Stomach (tissue), 9 donors: ENCODE measurements around the gene INS. TPM values are rescaled to one million over a fixed set of nuclear protein-coding genes. Genes with fewer than 3 reads are reported as not detected.
"Not testable (repeated sequence)": the region's sequence is repeated elsewhere in the genome, so short reads cannot be mapped to it uniquely, and the experiment has no call there.

Experiments
- DNase-seq, 2 donors: peaks; one replicate each; pipeline versions ENCODE4 v3.0.0 to v3.0.0-alpha.2; 2013 to 2019
- H3K27ac ChIP-seq, 5 donors: fragments of 200-600 bp in 4 of 5; sonication (generic) in 4 of 5; one replicate each; pipeline ENCODE4 v1.5.1; 2013 to 2019; ENCODE audit warnings: mild to moderate bottlenecking in 1 of 5, moderate library complexity in 1 of 5
- H3K27me3 ChIP-seq, 3 donors: fragments of 200-600 bp; sonication (generic); one replicate each; pipeline ENCODE4 v1.5.1; 2017 to 2019; ENCODE audit warnings: mixed run types in 1 of 3
- H3K36me3 ChIP-seq, 4 donors: fragments of 200-600 bp; sonication (generic); 1 replicate in 3 of 4; 2 replicates in 1 of 4; pipeline ENCODE4 v1.5.1; 2016 to 2019
- H3K4me1 ChIP-seq, 4 donors: fragments of 200-600 bp; sonication (generic); one replicate each; pipeline ENCODE4 v1.5.1; 2016 to 2019
- H3K4me3 ChIP-seq, 4 donors: fragments of 200-600 bp; sonication (generic) in 3 of 4; one replicate each; pipeline ENCODE4 v1.5.1; 2016 to 2019; ENCODE audit warnings: mild to moderate bottlenecking in 1 of 4
- H3K9me3 ChIP-seq, 4 donors: fragments of 200-600 bp; sonication (generic); one replicate each; pipeline ENCODE4 v1.5.1; 2016 to 2019
- CTCF ChIP-seq, 7 experiments: fragments of 450-650 bp in 4 of 7; fragments of 200-600 bp in 3 of 7; sonication (generic) in 3 of 7; IDR thresholded peaks; one replicate each; pipeline ENCODE4 v1.5.1; 2016 to 2019; ENCODE audit warnings: antibody characterized with exemption in 7 of 7, control low read depth in 2 of 7, mild to moderate bottlenecking in 1 of 7
- EP300 ChIP-seq: sonication (generic); formaldehyde crosslinking; IDR thresholded peaks from one replicate; pipeline ENCODE4 v1.6.1; 2017; ENCODE audit warnings: antibody characterized with exemption
- POLR2A ChIP-seq, 4 donors: fragments of 450-650 bp; IDR thresholded peaks; one replicate each; pipeline ENCODE4 v1.6.1; 2016; ENCODE audit warnings: antibody characterized with exemption in 4 of 4, control low read depth in 2 of 4, mild to moderate bottlenecking in 1 of 4, moderate library complexity in 1 of 4
- POLR2AphosphoS5 ChIP-seq, 3 donors: sonication (generic); formaldehyde crosslinking; IDR thresholded peaks; one replicate each; pipeline ENCODE4 v1.6.1; 2016; ENCODE audit warnings: antibody characterized with exemption in 3 of 3
- WGBS, 5 donors: extraction: QIAGEN DNeasy Blood & Tissue Kit in 3 of 5; methylation state at CpG; one replicate each; pipeline versions ENCODE4 v1.1.5 to v1.1.7; 2013 to 2018; 5-methylcytosine and 5-hydroxymethylcytosine counted together
- intact Hi-C: fragments of 100-400 bp; cut with DNase I; formaldehyde crosslinking; loops from one replicate; pipeline ENCODE4 v1.15.1; 2023; ENCODE audit warnings: low total_unique reads
- polyA plus RNA-seq, 3 donors: library from polyadenylated mRNA; stranded (reverse); fragments of 200-250 nt; gene quantifications; one replicate each; pipeline ENCODE4 v1.2.3, GENCODE V29; 2013
- total RNA-seq, 5 donors: library from RNA; depleted of rRNA; stranded (reverse); fragments of >200 nt; gene quantifications; one replicate each; pipeline versions ENCODE4 v1.1.0 to v1.2.3, GENCODE V29; 2014 to 2016
- donor health status: healthy with polysubstance abuse.
- donor health status: Bipolar disorder and iron deficiency.
- donor health status: healthy.

Gene INS
- total and polyA plus RNA-seq, 8 donors, result 7.2 to 37.6 TPM; not detected in 6

GRCh38 chr11:2179516-2179915, 18.5 kb upstream of the INS start:
- no peak for TF ChIP-seq CTCF (IDR thresholded peaks at IDR 0.05)
- TF ChIP-seq POLR2A (IDR thresholded peaks at IDR 0.05), result no peak
- TF ChIP-seq POLR2AphosphoS5 (IDR thresholded peaks at IDR 0.05), result no peak
- no peak for TF ChIP-seq EP300
- 72 to 84% (median 79%) methylated on average over 7 to 10 of the region's 10 CpGs for WGBS, 5 donors
- peaks cover 0 to 5% (median 0%) of the 10 kb centered on the region in 4 donors for H3K4me1 ChIP-seq
- no peak overlapping the region for H3K4me3 ChIP-seq
- no peaks in the 10 kb centered on the region for H3K9me3 ChIP-seq
- peaks cover 0 to 43% (median 17%) of the 10 kb centered on the region in 3 donors for H3K27me3 ChIP-seq
- no peak for DNase-seq
- intact Hi-C loops, result no loop called here
- H3K36me3 ChIP-seq, result no peaks in the 10 kb centered on the region
- H3K27ac ChIP-seq, result no peak overlapping the region

- peaks cover 0 to 5% (median 0%) of the 10 kb centered on the region in 4 donors for H3K4me1 ChIP-seq
- intact Hi-C loops, result no loop called here
- 36 to 42% (median 38%) methylated on average over 10 to 16 of the region's 16 CpGs for WGBS, 5 donors
- H3K9me3 ChIP-seq, result no peaks in the 10 kb centered on the region
- no peak overlapping the region for H3K4me3 ChIP-seq
- H3K27ac ChIP-seq, result no peak overlapping the region
- TF ChIP-seq POLR2AphosphoS5 (IDR thresholded peaks at IDR 0.05) (no peak), POLR2A (IDR thresholded peaks at IDR 0.05) (no peak), CTCF (IDR thresholded peaks at IDR 0.05) (no peak), EP300 (no peak)
- H3K36me3 ChIP-seq, result no peaks in the 10 kb centered on the region
- peaks cover 0 to 38% (median 17%) of the 10 kb centered on the region in 3 donors for H3K27me3 ChIP-seq
- peak in 1 of 2 donors; percentile 77 for DNase-seq
Observed at GRCh38 chr11:2178906-2179494, 18.0 kb upstream of the INS start.

GRCh38 chr11:2178055-2178773, 17.2 kb upstream of the INS start:
- H3K4me1 ChIP-seq, DNase-seq, H3K27ac ChIP-seq, intact Hi-C loops, H3K36me3 ChIP-seq, H3K9me3 ChIP-seq, H3K4me3 ChIP-seq: not testable (repeated sequence)
- peaks cover 0 to 35% (median 17%) of the 10 kb centered on the region in 3 donors for H3K27me3 ChIP-seq
- 75 to 86% (median 78%) methylated on average over 13 to 16 of the region's 16 CpGs for WGBS, 5 donors

- 64 to 74% (median 68%) methylated on average over 18 of the region's 18 CpGs; no CpG with 5 or more reads in 1 of the 5 donors for WGBS, 5 donors
- H3K27ac ChIP-seq, result no peak overlapping the region
- H3K27me3 ChIP-seq, result peaks cover 0 to 28% (median 13%) of the 10 kb centered on the region in 3 donors
- H3K36me3 ChIP-seq, result no peaks in the 10 kb centered on the region
- TF ChIP-seq EP300, result no peak
- no peak for TF ChIP-seq POLR2AphosphoS5 (IDR thresholded peaks at IDR 0.05)
- TF ChIP-seq CTCF (IDR thresholded peaks at IDR 0.05), result no peak
- TF ChIP-seq POLR2A (IDR thresholded peaks at IDR 0.05), result no peak
- H3K9me3 ChIP-seq, result no peaks in the 10 kb centered on the region
- DNase-seq, result no peak
- peaks cover 0 to 5% (median 0%) of the 10 kb centered on the region in 4 donors for H3K4me1 ChIP-seq
- no peak overlapping the region for H3K4me3 ChIP-seq
- intact Hi-C loops, result no loop called here
Observed at GRCh38 chr11:2177076-2177475, 16.1 kb upstream of the INS start.
